Ammon's horn (tissue), 1 donor: ENCODE measurements around the gene RBM17.
A peak's percentile ranks its signal among the peaks of the same experiment; 100 is the strongest.
"Not testable (repeated sequence)": the region's sequence is repeated elsewhere in the genome, so short reads cannot be mapped to it uniquely, and the experiment has no call there.

Experiments
- DNase-seq: peaks from one replicate; pipeline ENCODE4 v3.0.0-alpha.2; 2016; ENCODE audit warnings: low spot score

Gene RBM17

GRCh38 chr10:6161921-6162320 is 73.1 kb downstream of the RBM17 start:
- DNase-seq: peak; percentile 76

DNA sequence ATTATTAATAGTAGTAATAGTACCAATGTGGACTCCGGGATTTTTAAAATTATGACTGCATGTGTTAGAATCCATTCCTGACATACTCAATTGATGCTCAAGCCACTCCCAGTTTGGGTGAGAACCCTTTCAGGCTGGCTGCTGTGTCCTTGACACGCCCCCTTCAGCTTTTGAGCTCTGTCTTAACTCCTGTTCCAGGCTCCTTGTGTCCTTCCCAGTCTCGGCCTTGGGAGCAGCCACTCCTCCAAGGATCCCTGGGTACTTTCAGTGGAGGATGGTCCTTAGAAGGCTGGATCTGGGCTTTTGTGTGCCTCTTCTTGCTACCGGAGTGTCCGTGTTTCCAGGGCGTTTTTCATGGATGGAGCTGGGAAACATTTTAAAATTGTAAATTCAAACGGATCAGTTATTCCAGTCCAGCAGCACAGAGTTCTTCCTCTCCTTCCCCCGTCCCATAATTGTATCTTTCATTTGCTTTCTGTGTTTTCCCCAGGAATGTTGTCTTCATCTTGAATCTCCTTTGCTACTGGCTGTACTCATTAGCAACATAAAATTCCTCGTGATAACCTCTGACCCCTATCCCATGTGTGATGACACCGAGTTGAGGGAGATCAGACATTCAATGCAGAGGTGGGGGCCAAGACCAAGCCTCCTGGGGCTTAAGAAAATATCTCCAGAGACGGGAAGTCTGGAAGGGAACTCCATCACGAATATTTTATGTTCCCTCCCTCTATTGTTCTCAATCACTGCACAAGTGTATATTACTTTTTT is 73.9 kb downstream of the RBM17 start:
- no peak for DNase-seq

DNA sequence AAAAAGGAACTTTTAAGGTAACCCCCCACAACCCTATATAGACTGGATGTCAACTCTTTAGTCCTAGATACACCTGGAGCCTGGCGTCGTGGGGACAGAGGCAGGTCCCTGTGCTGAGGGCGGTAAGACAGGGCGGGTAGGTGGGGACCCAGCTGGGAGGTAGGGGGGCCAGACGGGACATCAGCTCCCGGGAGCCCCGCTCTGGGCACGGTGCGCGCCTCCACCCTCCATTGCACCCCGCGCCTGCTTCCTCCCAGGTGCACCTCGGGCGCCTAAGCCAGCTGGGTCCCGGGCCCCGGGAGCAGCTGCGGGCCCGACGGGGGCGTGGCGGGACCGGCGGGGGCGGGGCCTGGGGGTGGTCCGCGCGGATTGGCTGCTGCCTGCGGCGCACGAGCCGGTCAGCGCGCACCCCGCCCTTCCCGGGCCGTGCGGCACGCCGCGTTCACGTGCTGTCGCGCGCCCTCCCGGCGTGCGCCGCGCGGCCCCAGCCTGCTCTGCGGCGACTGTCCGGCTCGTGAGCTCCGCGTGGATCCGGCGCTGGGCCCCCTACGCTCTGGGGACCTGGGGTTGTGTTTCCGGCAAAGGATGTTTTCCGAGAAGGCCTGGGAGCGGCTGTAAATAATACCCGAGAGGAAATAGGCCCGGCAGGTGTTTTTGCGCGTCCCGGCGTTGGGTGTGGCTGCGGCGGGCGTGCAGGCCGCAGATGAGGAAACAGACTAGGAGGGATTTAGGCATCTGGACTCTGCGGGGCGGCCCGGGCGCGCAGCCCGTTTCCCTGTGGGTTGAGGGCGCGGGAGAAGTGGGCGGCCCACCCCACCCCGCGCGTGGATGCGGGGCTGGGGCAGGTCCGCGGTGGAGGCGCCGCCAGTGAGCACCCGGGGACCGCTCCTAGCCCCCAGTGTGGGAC is 74.8 kb downstream of the RBM17 start:
- DNase-seq: peak; percentile 85

DNA sequence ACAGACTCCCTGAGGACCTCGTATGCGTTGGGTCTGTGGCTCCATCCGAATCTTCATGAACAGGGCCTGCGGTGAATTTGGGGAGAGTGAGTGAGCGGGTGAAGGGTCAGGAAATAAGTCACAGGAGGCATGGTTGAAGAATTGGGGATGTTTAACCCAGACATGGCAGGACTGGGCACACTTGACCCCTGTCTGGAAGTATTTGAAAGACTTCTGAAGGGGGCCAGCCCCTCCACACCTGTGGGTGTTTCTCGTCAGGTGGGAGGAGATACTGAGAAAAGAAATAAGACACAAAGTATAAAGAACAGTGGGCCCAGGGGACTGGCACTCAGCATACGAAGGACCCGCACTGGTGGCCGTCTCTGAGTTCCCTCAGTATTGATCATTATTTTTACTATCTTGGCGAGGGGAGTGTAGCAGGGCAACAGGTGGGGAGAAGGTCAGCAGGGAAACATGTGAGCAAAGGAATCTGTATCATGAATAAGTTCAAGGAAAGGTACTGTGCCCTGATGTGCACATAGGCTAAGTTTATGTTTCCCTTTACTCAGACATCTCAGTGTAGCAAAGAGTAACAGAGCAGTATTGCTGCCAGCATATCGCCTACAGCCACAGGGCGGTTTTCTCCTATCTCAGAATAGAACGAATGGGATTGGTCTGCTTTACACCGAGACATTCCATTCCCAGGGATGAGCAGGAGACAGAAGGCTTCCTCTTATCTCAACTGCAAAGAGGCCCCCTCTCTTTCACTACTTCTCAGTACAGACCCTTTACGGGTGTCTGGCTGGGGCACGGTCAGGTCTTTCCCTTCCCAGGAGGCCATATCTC is 75.6 kb downstream of the RBM17 start:
- DNase-seq: no peak

GRCh38 chr10:6165221-6165725 is 76.4 kb downstream of the RBM17 start:
- DNase-seq: no peak

- DNase-seq: not testable (repeated sequence)
Measured at GRCh38 chr10:6165933-6166332, 77.1 kb downstream of the RBM17 start.
